ENCODE measurements around the gene MBD5. TPM values are rescaled to one million over a fixed set of nuclear protein-coding genes. Genes with fewer than 3 reads are reported as not detected.
A peak's percentile ranks its signal among the peaks of the same experiment; 100 is the strongest.
"Not testable (repeated sequence)": the region's sequence is repeated elsewhere in the genome, so short reads cannot be mapped to it uniquely, and the experiment has no call there.

MBD5 gene
- polyA plus RNA-seq, 2 of the 4 experiments (the other 2 are of a cell fraction): 5.4 to 24.1 TPM

DNA sequence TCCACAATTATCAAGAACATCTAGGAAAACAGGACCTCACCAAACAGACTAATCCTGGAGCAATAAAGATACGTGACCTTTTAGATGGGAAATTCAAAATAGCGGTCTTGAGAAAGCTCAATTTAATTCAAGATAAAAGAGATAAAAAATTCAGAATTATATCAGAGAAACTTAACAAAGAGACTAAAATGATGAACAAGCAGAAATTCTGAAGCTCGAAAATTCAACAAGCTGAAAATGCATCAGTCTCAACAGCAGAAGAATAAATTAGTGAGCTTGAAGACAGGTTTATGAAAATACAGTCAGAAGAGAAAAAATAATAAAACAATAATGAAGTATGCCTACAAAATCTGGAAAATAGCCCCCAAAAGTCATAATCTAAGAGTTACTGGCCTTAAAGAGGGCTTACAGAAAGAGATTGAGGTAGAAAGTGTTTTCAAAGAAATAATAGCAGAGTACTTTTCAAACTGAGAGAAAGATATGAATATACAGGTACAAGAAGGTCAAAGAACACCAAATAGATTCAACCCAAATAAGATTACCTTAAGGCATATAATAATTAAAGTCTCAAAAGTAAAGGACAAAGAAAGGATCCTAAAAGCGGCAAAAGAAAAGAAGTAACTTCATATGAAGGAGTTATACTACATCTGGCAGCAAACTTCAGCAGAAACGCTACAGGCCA, 13.5 kb upstream of the MBD5 start:
- no peak for ATAC-seq
- no peak for FAIRE-seq
- Histone ChIP-seq H3K27ac (no peak overlapping the region), H3K4me3 (no peak overlapping the region), H3K4me2 (no peak overlapping the region), H3K4me1 (no peaks in the 10 kb centered on the region), H3K9me3 (0 out of 3 replicates have a peak, but pooled peaks cover 5% of the 10 kb centered on the region)
- TF ChIP-seq REST (IDR thresholded peaks at IDR 0.05) (no peak), MAFK (IDR thresholded peaks at IDR 0.05; ENCODE audit: partially characterized antibody) (peak; percentile 36)
- no peak for DNase-seq (ENCODE audit: low read depth in 1 of 2, low spot score in 1 of 2)
- ChIA-PET POLR2A (interaction anchor here (1.0 kb wide), 1 partner anchor 13 kb away, joined by 7 read pairs; the partner anchor contains the start of genes MBD5 and ORC4), CTCF (no interaction called here)
- WGBS (ENCODE audit: missing lambda C conversion rate): 92% methylated on average over 5 of the region's 5 CpGs

DNA sequence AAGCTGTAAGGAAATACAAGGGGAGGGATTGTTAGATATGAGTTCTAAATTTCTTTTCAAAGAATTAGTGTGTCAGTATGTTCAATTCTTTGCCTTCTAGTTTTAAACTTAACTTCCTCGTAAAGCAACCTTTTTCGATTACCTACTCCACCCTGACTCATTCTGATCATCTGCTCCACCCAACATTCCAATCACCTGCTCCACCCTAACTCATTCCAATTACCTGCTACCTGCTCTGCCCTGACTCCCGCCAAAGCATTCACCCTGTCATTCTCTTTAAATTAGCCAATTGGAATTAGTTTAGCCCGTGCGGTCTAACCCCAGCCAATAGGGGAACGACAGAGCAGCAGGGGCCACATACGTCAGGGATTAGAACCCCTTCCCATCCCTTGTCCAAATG, 12.5 kb upstream of the MBD5 start:
- DNase-seq (ENCODE audit: low read depth in 1 of 2, low spot score in 1 of 2); H3K4me3 ChIP-seq; H3K9me3 ChIP-seq; CTCF ChIA-PET; H3K4me1 ChIP-seq; H3K4me2 ChIP-seq; H3K27ac ChIP-seq; ATAC-seq; POLR2A ChIA-PET; FAIRE-seq: not testable (repeated sequence)
- WGBS (ENCODE audit: missing lambda C conversion rate): 97% methylated on average over 7 of the region's 7 CpGs

DNA sequence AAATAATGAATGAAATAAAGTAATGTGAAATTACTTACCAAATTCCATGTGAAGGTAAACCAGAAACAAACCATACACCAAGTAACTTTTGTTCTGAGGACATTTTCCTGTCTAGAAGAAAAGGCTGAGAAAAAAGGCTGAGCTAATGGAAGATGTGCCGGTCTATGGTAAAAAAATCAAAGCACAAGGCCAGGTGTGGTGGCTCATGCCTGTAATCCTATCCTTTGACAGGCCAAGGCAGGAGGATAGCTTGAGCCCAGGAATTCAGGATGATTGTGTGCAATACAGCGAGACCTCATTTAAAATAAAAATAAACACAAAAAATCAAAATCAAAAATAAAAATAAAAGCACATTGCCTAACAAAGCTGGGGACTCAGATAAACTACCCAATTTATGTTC, 7.0 kb upstream of the MBD5 start:
- POLR2A ChIA-PET: no interaction called here
- Histone ChIP-seq H3K9me3 (no peaks in the 10 kb centered on the region), H3K4me2 (no peak overlapping the region), H3K4me1 (peaks cover 9% of the 10 kb centered on the region; the same call in 2 of the 3 replicates), H3K4me3 (no peak overlapping the region), H3K27ac (no peak overlapping the region)
- DNase-seq (ENCODE audit: low read depth in 1 of 2, low spot score in 1 of 2): no peak
- CTCF ChIA-PET: no interaction called here
- no peak for TF ChIP-seq RFX5 (IDR thresholded peaks at IDR 0.05)
- TF ChIP-seq TFCP2L1 (CRISPR knock-in tag; IDR thresholded peaks at IDR 0.05): no peak
- no peak for TF ChIP-seq HEYL (CRISPR knock-in tag; IDR thresholded peaks at IDR 0.05)
- TF ChIP-seq POLR2AphosphoS2 (conservative IDR thresholded peaks at IDR 0.05; ENCODE audit: low read length): no peak
- no peak for TF ChIP-seq FOSB (CRISPR knock-in tag; IDR thresholded peaks at IDR 0.05)
- TF ChIP-seq HOXA7 (CRISPR knock-in tag; IDR thresholded peaks at IDR 0.05): no peak
- no peak for TF ChIP-seq CBX2 (IDR thresholded peaks at IDR 0.05; ENCODE audit: borderline replicate concordance, low read depth)
- no peak for TF ChIP-seq HMGXB4 (CRISPR knock-in tag; IDR thresholded peaks at IDR 0.05; ENCODE audit: borderline replicate concordance)
- TF ChIP-seq GATA3 (IDR thresholded peaks at IDR 0.05; ENCODE audit: borderline replicate concordance): no peak
- no peak for TF ChIP-seq BHLHE40 (IDR thresholded peaks at IDR 0.05; ENCODE audit: low read depth, low read length)
- TF ChIP-seq EHF (CRISPR knock-in tag; IDR thresholded peaks at IDR 0.05): no peak
- no peak for TF ChIP-seq REST (IDR thresholded peaks at IDR 0.05)
- no peak for TF ChIP-seq ZC3H11A (IDR thresholded peaks at IDR 0.05)
- no peak for TF ChIP-seq NR3C1 (IDR thresholded peaks at IDR 0.05)
- no peak for TF ChIP-seq BCL3 (IDR thresholded peaks at IDR 0.05)
- no peak for TF ChIP-seq ZSCAN20 (CRISPR knock-in tag; IDR thresholded peaks at IDR 0.05)
- no peak for TF ChIP-seq EP300 (IDR thresholded peaks at IDR 0.05)
- no peak for TF ChIP-seq SMC3 (IDR thresholded peaks at IDR 0.05)
- TF ChIP-seq RAD21 (conservative IDR thresholded peaks at IDR 0.05 in 1 of 2, IDR thresholded peaks at IDR 0.05 in 1 of 2): no peak
- TF ChIP-seq SREBF2 (IDR thresholded peaks at IDR 0.05): no peak
- no peak for ATAC-seq
- 96% methylated on average over 2 of the region's 2 CpGs for WGBS (ENCODE audit: missing lambda C conversion rate)
- no peak for FAIRE-seq

Data from A549 (cell line).